AML-193 (cell line): ENCODE results near the gene INSC.
A peak's percentile ranks its signal among the peaks of the same experiment; 100 is the strongest.

Source experiments
- DNase-seq, 2 experiments: peaks; one replicate each; lab custom pipeline; 2025; lab: John Stamatoyannopoulos, UW

Gene INSC

DNA sequence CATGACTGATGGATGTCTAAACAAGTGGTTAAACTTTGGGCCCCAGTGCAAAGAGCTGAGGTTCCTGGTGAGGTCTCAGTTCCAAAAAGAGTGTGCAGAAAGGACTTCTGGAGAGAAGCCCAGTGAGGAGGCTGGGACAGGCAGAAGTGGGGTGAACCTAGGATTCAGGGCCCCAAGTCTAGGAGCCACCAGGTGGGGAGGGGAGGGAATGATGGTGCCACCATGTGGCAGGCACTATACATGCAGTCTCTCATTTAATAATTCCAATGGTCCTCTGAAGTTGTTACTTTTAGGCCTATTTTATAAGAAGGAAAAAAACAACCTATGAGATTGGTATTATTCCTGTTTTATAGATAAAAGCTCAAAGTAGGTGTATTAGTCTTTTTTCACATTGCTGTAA lies 102.0 kb downstream of the INSC start:
- peak in 1 of 2 experiments; percentile 8 for DNase-seq

- no peak for DNase-seq
These were observed 102.7 kb downstream of the INSC start for GRCh38 chr11:15217416-15217815.

DNA sequence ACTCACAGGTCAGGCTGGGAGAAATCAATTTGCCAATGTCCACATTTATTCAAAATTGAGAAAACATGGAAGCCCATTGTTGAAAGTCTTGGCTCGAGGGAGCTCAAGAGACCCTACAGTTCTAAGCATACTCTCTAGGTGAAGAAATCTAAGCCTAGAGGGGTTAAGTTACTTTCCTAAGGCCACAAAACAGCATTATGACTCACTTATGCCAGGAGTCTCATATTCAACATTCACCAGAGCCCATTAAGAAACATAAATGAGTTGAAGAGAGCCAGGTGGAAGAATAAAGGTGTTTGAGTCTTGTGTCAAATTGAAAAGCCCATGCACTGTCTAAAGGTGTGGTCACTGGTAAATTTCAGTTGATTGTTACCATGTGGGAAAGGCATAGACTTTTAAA lies 108.1 kb downstream of the INSC start:
- no peak for DNase-seq

DNA sequence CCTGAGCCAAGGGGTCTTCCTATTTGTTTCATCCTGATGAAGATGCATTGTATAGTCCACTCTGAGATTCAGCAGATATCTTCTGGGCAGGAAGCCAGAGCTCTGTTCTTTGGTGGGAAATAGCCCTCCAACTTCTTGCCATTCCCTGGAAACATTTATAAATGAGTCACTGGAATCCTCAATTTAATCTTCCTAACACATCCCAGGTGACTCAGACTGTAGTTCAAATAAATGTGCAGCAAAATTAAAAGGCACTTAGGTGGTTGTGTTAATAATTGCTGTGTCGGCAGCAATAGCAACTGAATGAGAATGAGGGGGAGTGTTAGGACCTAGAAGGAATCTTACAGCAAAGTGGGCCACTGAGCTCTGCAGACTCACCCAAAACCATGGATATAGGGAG lies 108.6 kb downstream of the INSC start:
- no peak for DNase-seq

DNA sequence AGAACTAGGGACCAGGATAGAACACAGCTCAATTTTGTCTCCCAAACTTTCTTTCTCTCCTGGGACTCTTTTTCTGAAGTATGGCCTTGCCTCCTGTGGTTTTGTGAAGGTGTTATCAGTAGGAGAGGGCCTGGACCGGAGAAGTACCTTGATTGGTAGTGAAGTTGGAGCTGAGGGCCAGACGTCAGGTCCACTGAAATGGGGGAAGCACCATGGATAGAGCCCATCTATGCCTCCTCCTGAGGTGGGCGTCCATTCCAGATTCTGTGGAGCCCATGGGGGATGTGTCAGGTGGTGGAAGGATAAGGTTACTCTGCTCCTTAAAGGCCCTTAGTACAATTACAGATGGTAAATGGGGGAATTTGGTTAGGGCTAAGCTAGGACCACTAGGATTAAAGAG lies 109.7 kb downstream of the INSC start:
- no peak for DNase-seq

DNA sequence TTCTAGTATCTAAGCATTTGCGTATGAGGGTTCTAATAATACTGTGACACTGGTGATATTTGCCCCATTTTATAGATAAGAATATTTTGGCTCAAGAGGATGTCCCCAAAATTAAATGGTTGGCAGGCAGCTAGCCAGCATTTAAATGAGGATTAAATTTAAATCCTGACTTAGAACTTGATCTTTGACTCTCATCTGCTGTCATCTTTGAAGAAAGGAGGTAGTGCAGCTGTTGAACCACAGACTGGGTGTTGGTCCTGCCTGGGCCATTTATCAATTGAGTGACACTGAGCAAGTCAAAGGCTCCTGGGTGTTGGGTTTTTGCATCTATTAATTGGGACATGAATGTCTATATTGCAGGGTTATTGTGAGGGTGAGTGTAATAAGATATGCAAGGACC lies 112.3 kb downstream of the INSC start:
- no peak for DNase-seq

DNA sequence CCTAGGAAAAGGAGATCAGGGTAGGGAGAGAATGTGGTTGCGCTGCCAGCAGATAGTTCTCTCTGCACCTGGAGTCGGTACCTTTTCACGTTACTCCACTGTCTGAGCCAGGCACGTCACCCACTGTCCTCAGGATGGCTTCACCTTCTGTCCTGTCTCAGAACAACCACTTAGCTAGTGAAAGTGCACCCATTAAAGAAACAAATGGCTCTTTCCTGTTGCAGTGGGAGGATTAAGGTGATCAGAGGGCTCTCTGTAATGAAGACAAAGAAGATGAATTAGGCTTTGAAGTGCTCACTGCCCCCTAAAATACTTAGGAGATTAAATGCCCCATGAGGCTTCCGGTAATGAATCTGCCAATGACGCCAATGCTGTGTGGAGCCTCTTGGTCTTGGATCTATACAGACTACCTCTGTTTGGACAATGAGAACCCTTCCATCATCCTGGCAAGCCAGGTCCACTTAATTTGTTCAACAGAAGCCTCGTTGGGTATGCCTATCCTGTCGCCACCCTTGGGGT lies 113.7 kb downstream of the INSC start:
- DNase-seq = no peak

- no peak for DNase-seq
These were observed 114.3 kb downstream of the INSC start for GRCh38 chr11:15229069-15229468.

GRCh38 chr11:15232496-15232895 lies 117.8 kb downstream of the INSC start:
- no peak for DNase-seq

DNA sequence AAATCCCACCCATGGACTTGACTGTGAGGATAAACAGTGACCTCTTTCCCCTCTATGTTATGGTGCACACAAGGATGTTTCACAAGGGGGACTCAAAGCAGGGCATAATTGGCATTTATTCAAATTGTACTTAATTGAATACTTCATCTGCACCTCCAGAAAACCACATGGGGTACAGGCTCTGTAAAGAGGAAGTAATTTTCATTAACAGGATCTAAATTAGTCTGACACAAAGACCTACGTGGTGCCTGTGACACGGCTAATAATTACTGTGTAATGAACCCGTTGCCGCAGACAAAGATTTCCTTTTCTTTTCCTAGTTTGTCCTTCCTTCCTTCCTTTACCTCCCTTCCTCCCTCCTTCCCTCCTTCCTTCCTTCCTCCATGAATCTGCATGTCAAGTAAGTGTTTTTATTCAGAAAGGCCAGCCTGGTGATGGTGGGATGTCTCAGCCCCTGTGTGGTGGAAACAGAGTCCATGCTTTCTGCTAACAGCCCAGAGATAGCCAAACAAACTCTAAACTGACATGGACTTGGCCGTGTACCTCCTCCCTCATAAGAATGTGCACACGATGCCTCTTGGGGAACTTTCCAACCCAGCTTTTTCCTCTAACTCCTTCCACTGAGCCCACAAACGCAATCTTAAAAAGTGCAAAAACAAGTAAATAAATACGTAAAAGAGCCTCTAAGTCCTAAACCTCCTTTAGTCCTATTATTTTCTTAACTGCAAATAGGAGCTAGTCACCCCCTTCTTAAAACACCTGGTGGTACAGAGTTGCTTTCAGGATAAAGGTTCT lies 118.8 kb downstream of the INSC start:
- DNase-seq = no peak

- no peak for DNase-seq
These were observed 120.1 kb downstream of the INSC start for GRCh38 chr11:15234796-15235195.

DNA sequence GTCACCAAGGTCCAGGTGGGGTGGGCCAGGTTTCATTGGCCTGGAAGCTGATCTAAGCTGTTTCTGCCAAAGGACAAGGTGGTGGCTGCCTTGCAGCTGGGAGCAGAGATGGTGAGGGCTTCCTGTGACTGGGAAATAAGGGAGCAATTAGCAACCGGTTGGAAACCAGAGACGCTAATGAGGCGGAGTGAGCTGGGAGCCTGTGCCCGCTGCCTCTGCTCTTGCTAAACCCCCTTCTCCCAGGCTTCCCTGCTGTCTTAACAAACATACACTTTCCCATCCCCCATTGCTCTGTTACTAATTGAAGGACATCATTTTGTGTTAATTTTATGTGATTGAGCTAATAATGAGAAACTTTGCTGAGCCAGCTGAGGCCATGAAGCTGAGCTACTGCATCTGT lies 121.8 kb downstream of the INSC start:
- no peak for DNase-seq

- no peak for DNase-seq
These were observed 124.1 kb downstream of the INSC start for GRCh38 chr11:15238856-15239255.

GRCh38 chr11:15248749-15249148 lies 134.0 kb downstream of the INSC start:
- no peak for DNase-seq

DNA sequence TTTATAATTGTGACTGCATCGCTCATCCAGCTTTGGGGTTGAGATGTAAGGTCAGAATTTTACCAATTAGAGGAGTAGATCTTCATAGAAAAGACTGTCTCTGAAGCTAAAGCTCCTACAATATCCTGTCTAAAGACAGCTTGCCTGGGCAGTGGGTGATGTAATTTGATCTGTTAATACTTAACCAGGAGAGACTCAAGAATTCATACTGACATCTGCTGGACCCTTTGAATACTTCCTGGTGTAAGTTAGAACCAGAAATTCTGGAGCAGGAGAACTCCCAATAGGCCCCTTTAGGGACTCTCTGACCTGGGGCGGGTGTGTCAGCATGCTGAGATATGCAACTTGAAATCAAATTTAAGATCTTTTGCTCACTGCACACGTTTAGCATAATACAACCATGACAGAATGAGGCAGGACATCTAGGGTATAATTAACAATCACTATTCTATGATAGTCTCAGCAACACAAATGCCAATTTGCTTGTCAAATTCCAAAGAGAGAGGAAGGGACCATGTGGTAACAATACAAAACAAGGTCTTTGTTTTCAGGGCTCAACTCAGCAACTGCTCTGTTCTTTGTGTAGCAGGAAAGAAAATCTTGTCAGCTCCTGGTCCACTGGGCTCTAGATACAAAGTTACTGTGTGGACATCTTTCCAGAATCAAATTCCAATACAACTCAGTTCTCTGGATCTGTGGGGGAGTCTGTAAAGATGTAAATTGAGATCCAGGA lies 143.9 kb downstream of the INSC start:
- no peak for DNase-seq

GRCh38 chr11:15266999-15267398 lies 152.3 kb downstream of the INSC start:
- DNase-seq = no peak

GRCh38 chr11:15268598-15268997 lies 153.9 kb downstream of the INSC start:
- DNase-seq = no peak

DNA sequence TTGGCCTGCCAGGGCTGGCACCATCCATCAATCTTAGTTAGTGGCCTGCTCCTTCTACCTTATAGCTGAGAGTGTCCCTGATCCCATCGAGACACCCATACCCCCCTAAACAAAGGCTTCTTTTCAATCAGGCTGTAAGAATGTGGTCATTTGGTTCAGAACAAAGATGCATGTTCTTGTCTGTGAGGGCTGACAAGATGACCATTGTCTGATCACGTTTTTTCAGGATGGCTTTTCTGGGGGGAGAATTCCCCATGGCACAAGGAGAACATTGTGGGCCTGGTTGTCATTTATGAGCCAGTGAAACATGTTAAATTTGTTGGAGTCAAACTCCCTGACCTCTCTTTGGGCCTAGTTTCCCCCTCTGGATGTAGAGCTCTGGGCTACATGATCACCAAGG lies 160.4 kb downstream of the INSC start:
- DNase-seq = no peak

DNA sequence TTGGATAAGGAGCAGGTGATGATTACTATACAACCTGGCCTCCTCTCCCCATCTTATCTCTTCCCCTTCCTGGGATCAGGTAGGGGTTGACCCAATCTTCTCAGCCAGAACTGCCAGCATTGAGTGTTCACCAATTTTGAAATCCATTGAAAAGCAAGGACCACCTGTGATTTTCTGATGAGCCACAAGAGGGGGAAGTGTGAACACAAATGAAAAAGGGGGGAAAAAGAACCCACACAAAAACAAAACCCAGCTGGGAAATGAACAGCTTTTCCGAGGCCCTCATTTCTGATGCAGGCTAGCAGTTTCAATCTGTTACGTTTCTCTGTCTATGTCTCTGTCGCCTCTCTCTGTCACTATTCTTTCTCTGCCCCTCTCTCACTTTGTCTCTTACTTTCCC lies 161.9 kb downstream of the INSC start:
- no peak for DNase-seq

DNA sequence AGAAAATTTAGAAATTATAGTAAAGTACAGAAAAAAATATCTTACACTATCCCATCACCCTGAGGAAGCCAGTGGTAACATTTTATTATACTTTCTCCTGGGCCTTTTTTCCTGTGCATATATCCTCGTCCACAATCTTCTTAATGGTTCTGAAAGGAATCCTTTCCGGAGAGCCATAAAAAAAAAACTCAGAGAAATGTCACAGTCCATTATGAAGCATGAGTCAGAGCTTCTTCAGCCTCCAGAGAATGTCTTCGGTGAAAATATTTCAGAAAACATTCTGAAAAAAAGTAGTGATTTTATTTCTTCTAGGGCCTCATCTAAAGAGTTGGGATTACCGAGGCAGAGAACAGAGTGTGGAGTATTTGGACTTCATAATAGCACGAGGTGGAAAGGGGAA lies 163.4 kb downstream of the INSC start:
- no peak for DNase-seq

DNA sequence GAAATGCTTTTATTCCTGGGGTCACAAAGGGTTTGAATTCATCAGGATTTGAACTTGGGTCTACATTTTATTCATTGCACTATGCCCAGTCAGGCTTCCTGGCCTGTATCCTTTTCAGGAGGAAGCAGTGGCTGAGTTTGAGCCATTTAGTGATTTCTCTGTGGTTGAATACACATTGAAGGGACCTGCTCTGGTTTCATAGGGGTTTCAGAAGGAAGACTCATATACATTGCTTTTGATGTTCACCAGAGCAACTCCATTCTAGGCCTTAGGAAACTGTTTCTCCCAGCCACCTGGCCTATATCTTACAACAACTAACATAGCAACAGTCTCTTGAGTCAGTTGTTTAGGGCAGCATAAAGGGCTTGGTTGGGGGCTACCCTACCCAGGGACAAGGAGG lies 165.7 kb downstream of the INSC start:
- DNase-seq = no peak

GRCh38 chr11:15282754-15283153 lies 168.0 kb downstream of the INSC start:
- DNase-seq = no peak

- no peak for DNase-seq
These were observed 171.7 kb downstream of the INSC start for GRCh38 chr11:15286465-15286864.
